ENCODE results near the gene TAF10.

TAF10 gene

DNA sequence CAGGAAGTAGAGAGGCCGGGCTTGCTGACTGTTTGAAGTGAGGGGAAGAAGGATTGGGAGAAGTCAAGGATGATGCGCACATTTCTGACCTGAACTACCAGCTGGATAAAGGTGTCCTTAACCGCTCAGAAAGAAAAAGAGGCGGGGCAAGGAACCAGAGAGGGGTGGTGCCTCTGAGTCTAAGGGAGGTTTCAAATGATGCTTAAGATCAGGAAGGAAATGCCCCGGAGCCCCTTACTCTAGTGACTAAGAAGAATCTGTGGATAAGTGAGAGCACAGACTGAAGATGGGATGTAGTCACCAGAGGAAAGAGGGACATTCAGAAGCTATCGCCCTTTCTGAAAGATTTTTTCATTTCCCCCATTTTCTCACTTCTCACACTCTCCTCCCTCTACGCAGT, 30.9 kb upstream of the TAF10 start:
- no peak for DNase-seq (ENCODE audit: low read depth)
- no peak overlapping the region for H3K4me3 ChIP-seq (ENCODE audit: low read depth, low read length)
- TF ChIP-seq, protein P1, sequence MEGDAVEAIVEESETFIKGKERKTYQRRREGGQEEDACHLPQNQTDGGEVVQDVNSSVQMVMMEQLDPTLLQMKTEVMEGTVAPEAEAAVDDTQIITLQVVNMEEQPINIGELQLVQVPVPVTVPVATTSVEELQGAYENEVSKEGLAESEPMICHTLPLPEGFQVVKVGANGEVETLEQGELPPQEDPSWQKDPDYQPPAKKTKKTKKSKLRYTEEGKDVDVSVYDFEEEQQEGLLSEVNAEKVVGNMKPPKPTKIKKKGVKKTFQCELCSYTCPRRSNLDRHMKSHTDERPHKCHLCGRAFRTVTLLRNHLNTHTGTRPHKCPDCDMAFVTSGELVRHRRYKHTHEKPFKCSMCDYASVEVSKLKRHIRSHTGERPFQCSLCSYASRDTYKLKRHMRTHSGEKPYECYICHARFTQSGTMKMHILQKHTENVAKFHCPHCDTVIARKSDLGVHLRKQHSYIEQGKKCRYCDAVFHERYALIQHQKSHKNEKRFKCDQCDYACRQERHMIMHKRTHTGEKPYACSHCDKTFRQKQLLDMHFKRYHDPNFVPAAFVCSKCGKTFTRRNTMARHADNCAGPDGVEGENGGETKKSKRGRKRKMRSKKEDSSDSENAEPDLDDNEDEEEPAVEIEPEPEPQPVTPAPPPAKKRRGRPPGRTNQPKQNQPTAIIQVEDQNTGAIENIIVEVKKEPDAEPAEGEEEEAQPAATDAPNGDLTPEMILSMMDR (IDR thresholded peaks at IDR 0.05; ENCODE audit: low read depth, low read length, missing control alignments), result no peak

DNA sequence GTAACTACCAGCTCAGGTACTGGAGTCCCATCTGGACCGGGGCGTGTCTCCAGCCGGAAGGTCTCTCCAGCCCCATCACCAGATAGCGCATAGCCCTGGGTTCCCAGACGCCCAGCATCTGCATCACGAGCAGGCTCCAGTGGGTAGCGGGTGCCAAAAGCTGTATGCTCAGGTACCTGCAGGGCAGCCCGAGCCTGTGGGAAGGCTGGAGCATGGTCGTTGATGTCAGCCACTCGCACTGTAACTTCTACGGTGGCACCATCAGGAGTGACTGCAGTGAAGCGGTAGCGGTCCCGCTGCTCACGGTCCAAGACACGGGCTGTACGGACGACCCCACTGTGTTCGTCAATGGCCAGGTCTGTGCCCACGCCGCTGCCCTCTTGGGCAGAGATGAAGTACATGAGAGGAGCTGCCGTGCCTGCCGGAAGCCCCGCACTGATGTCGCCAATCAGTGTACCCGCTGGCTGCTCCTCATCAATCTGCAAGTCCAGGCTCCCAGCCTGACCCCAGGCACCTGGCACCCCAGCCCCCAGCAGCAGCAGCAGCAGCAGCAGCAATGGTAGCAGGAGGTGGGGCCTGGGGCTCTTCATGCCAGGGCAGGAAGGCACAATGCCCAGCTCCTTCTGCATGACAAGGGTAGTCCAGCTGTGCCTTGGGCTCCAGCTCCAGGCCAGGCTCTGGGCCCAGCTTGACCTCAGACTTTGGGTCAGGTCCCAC, 29.1 kb upstream of the TAF10 start:
- TF ChIP-seq, protein P1 (IDR thresholded peaks at IDR 0.05; ENCODE audit: low read depth, low read length, missing control alignments), result no peak
- no peak overlapping the region for H3K4me3 ChIP-seq (ENCODE audit: low read depth, low read length)
- DNase-seq (ENCODE audit: low read depth), result no peak

DNA sequence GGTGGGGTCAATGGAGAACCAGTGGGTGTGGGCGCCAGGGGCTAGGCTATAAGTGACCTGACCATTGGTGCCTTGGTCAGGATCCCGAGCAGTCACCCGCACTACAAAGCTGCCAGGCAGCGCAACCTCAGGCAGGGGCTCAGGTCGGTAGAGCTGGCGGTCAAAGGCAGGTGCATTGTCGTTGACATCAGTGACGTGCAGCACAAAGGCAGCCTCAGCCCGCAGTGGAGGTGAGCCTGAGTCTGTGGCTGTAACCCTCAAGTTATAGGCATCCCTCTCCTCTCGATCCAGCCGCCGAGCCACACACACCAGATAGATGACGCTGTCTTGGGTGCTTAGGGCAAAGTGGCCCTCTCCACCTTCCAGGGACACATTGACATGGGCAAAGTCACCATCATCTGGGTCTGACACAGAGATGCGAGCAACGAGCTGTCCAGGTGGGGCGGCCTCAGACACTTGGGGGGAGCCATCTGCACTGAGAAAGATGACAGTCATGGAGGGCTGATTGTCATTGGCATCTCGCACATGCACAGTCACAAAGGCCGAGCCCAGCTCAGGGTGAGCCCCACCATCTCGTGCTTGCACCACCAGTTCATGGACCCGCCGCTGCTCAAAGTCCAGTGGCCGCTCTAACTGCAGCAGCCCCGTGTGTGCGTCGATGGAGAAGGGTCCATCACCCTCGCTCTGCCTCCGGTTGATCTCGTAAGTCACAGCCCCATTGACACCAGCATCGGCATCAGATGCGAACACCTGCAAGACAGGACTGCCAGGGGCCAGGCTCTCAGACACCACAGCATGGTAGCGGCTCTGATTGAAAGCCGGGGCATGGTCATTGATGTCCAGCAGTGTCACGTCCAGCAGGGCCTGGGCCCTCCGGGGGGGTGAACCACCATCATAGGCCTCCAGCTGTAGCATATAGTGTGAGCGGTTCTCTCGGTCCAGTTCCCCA, 28.3 kb upstream of the TAF10 start:
- H3K4me3 ChIP-seq (ENCODE audit: low read depth, low read length), result no peak overlapping the region
- TF ChIP-seq, protein P1 (IDR thresholded peaks at IDR 0.05; ENCODE audit: low read depth, low read length, missing control alignments), result no peak
- no peak for DNase-seq (ENCODE audit: low read depth)

DNA sequence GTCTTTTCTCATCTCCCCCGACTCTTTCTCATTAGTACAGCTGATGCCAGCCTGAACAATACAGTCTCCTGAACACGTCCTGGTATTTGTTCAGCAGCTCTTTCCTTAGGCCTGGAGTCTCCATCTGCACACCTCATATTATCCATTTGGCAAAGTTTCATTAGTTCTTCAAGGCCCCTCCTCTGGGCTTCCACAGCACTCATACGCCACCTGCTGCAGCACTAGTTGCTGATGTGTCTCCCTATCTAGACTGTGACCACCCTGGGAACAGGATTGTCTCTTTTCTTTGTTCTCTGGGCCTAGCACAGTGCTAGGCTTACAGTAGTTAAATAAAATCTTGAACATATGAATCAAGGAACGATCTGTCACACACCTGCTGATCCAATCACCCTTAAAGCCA, 26.4 kb upstream of the TAF10 start:
- TF ChIP-seq, protein P1 (IDR thresholded peaks at IDR 0.05; ENCODE audit: low read depth, low read length, missing control alignments), result no peak
- no peak overlapping the region for H3K4me3 ChIP-seq (ENCODE audit: low read depth, low read length)
- DNase-seq (ENCODE audit: low read depth), result no peak

DNA sequence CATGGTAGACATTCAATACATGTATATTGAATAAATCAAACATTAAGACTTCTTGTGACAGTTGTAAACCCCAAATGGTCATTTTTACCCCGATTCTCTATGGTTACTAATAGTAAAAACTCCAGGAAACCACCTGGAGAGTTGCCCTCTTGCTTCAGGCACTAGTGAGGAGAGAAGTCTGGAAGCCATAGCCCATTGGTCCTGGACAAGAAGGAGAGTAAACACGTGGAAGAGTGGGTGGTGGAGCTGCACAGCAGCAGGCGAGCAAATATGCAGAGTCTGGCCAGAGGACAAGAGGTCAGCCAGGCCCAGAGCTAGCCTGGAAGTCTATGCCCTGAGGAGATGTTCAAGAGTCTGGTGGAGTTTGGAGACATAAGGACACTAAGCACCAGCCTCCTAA, 25.9 kb upstream of the TAF10 start:
- no peak for DNase-seq (ENCODE audit: low read depth)
- H3K4me3 ChIP-seq (ENCODE audit: low read depth, low read length), result no peak overlapping the region
- TF ChIP-seq, protein P1 (IDR thresholded peaks at IDR 0.05; ENCODE audit: low read depth, low read length, missing control alignments), result no peak

DNA sequence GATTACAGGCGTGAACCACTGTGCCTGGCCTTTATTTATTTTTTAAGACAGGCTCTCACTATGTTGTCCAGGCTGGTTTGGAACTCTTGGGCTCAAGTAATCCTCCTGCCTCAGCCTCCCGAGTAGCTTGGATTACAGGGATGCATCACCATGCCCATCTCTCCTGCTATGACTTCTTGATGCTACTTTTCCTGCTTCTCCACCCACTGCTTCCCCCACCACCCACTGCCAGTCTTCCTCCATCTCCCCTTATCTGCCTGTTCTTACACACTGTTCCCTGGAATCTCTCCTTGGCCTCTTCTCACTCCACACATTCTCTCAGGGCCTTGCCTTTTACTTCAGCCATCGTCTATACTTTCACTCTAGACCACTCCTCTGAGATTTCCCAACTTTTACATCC, 24.5 kb upstream of the TAF10 start:
- no peak for DNase-seq (ENCODE audit: low read depth)
- TF ChIP-seq, protein P1 (IDR thresholded peaks at IDR 0.05; ENCODE audit: low read depth, low read length, missing control alignments), result no peak
- no peak overlapping the region for H3K4me3 ChIP-seq (ENCODE audit: low read depth, low read length)
